Kidney (tissue), 14 donors: Measurements from ENCODE around the gene LLGL2. TPM values are rescaled to one million over a fixed set of nuclear protein-coding genes. Genes with fewer than 3 reads are reported as not detected.

Experiments
- DNase-seq, 5 donors: peaks; one replicate each; pipeline ENCODE4 v3.0.0-alpha.2; 2013 to 2020
- FAIRE-seq: peaks from 2 replicates; lab custom pipeline; 2012; peaks lifted over from hg19 to GRCh38; lab: Jason Lieb, UNC
- H3K27ac ChIP-seq, 2 donors: one replicate each; pipeline ENCODE4 v1.7.0; 2013; ENCODE audit warnings: low read depth in 2 of 2, low read length in 2 of 2, inconsistent platforms in 1 of 2
- H3K27me3 ChIP-seq: one replicate; pipeline ENCODE4 v1.7.1; 2013; ENCODE audit warnings: low read length, inconsistent platforms; ENCODE audit not compliant: control insufficient read depth, insufficient read depth
- H3K36me3 ChIP-seq, 3 donors: one replicate each; pipeline versions ENCODE4 v1.7.0 to v1.7.1; 2013; ENCODE audit warnings: low read length in 3 of 3, control low read depth in 1 of 3, inconsistent platforms in 1 of 3; ENCODE audit not compliant: insufficient read depth in 3 of 3, control insufficient read depth in 2 of 3
- H3K4me1 ChIP-seq, 3 donors: one replicate each; pipeline versions ENCODE4 v1.7.0 to v1.7.1; 2013; ENCODE audit warnings: low read length in 3 of 3, inconsistent platforms in 1 of 3, low read depth in 1 of 3; ENCODE audit not compliant: control insufficient read depth in 2 of 3, insufficient read depth in 2 of 3
- H3K4me3 ChIP-seq, 3 donors: one replicate each; pipeline versions ENCODE4 v1.7.0 to v1.8.1; 2013; ENCODE audit warnings: low read length in 3 of 3, control low read depth in 1 of 3, inconsistent platforms in 1 of 3
- H3K9ac ChIP-seq, 3 donors: one replicate each; pipeline versions ENCODE4 v1.7.0 to v1.7.1; 2013; ENCODE audit warnings: low read length in 3 of 3, control low read depth in 1 of 3, inconsistent platforms in 1 of 3
- H3K9me3 ChIP-seq, 3 donors: one replicate each; pipeline versions ENCODE4 v1.7.0 to v1.7.1; 2013; ENCODE audit warnings: low read length in 3 of 3, control low read depth in 1 of 3, inconsistent platforms in 1 of 3; ENCODE audit not compliant: control insufficient read depth in 2 of 3, insufficient read depth in 1 of 3
- CTCF ChIP-seq: IDR thresholded peaks from 3 replicates; pipeline ENCODE4 v1.5.1; 2012; ENCODE audit warnings: mild to moderate bottlenecking, moderate library complexity, borderline replicate concordance; ENCODE audit not compliant: insufficient read depth; ENCODE audit errors: extremely low read depth
- intact Hi-C: fragments of 100-400 bp; cut with DNase I; formaldehyde crosslinking; loops from one replicate; pipeline ENCODE4 v1.11.1; 2022
- polyA plus RNA-seq: library from polyadenylated mRNA; stranded (reverse); fragments of 350-450 nt; fragmentation: Illumina TruSeq; extraction: RNeasy Lipid Tissue Mini Kit (QIAGEN cat#74804); gene quantifications from one replicate; pipeline ENCODE4 v1.2.3, GENCODE V29; 2014; ENCODE audit warnings: low read depth, low replicate concordance; ENCODE audit not compliant: insufficient read depth
- total RNA-seq: library from RNA; stranded (reverse); fragmentation: NEBNext Ultra II Directional; extraction: Animal tissue kit (Norgen Biotek cat#: 25700); gene quantifications from one replicate; pipeline ENCODE4 v1.2.1, GENCODE V29; 2021
- donor health status: control.
- donor health status: control.
- donor health status: control.
- donor health status: control.
- donor health status: control.
- donor health status: DM: yes; HTN: yes; CAD: no.
- donor health status: Normal renal cell carcinoma (clear cell type).

LLGL2 gene
- total and polyA plus RNA-seq, 2 donors from 2014 or later, result 181 to 262 TPM

DNA sequence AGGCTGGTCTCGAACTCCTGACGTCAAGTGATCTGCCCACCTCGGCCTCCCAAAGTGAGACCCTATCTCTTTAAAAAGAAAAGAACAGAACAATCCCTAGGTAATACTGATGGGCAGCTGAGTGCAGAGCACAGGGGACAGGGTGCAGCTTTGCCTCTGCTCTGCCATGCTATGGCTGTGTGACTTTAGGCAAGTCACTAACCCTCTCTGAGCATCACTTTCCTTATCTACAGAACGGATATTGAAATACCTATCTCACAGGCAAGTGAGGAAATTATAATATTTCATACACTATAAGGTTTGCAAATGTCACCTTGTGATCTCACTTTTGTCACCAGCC, 14.3 kb upstream of the LLGL2 start:
- H3K4me1 ChIP-seq, result peaks cover 0 to 42% (median 33%) of the 10 kb centered on the region in 3 donors
- no peaks in the 10 kb centered on the region for H3K9me3 ChIP-seq
- peak overlapping the region; percentile 32 to 89 for H3K27ac ChIP-seq
- no peaks in the 10 kb centered on the region for H3K27me3 ChIP-seq
- H3K4me3 ChIP-seq, result peak overlapping the region in 2 of 3 donors; percentile 18 to 86
- H3K36me3 ChIP-seq, result peaks cover 2 to 27% (median 3%) of the 10 kb centered on the region in 3 donors
- peak overlapping the region in 1 of 3 donors; percentile 95 for H3K9ac ChIP-seq
- DNase-seq (no peak), FAIRE-seq (no peak)
- no peak for TF ChIP-seq CTCF
- intact Hi-C loops, result no loop called here

DNA sequence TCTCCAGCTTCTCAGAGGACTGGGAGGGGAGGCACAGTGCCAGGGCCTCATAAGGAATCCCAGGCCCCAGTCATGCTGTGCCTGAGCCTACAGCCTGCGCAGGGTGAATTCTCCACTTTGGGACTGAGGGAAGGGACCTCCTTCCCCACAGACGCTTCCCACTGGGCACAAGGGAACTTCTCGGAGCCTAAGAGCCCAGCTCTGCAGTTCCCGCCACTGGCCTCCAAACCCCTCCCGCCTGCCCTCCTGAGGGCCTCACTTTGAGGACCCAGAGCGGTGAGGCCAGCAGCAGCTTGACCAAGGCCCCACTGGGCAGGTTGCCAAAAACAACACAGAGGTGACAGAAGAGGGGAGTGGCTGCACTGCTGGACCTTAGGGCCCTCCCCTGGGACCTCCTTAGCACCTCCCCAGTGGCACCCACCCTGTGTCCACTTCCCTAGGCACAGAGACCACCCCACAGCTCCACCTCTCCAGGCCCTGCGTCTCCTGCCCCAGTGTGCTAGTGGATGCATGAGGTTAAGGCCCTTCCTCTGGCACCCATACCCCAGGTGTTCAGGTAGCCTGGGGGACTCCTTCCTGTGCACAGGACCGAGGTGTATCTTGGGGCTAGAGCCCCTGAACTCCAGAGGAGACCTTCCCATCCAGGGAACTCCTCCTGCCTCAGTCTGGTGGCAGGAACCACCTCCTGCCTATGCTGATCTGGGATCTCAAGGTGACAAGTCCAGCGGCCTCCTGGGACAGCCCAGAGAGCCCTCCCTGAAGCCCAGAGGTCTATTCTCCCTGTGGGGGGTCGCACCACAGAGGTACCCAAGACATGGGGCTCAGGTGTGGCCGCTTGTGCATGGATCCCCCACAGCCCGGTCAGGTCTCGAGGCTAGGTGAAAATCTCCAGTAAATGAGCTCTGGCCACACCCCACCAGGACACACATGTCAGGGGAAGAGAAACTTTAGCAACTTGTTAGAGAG, 13.6 kb upstream of the LLGL2 start:
- FAIRE-seq (no peak), DNase-seq (peak; percentile 44 to 88 (median 73))
- peaks cover 0 to 42% (median 33%) of the 10 kb centered on the region in 3 donors for H3K4me1 ChIP-seq
- peaks cover 2 to 21% (median 3%) of the 10 kb centered on the region in 3 donors for H3K36me3 ChIP-seq
- H3K9ac ChIP-seq, result peak overlapping the region in 1 of 3 donors; percentile 95
- no peak for TF ChIP-seq CTCF
- intact Hi-C loops, result no loop called here
- H3K4me3 ChIP-seq, result peak overlapping the region in 2 of 3 donors; percentile 18 to 86
- no peaks in the 10 kb centered on the region for H3K9me3 ChIP-seq
- H3K27ac ChIP-seq, result peak overlapping the region; percentile 32 to 89
- no peaks in the 10 kb centered on the region for H3K27me3 ChIP-seq

DNA sequence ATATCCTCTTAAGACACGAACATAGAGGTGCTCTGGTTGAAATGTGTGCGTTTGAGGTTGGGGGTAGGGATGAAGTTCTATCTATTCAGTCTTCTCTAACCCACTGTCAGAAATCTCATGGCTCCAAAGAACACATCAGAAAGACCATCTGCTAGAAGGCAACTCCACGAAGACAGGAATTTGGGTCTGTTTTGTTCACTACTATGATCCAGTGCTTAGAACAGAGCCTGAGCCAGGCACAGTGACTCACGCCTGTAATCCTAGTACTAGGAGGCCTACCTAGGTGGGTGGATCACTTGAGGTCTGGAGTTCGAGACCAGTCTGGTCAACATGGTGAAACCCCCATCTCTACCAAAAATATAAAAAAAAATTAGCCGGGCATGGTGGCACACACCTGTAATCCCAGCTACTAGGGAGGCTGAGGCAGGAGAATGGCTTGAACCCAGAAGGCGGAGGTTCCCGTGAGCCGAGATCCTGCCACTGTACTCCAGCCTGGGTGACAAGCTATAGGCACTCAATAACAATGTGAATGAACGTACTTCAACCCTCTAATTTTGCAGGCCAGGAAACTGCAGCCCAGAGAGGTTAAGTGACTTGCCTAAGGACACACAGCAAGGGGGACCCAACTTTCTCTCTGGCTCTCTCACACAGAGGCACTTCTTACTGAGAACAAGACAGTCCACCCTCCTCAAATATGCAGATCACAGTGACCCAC, 12.4 kb upstream of the LLGL2 start:
- no peak for FAIRE-seq

More for the DNA sequence above, 12.4 kb upstream of the LLGL2 start:
- Histone ChIP-seq H3K4me1 (peaks cover 0 to 47% (median 40%) of the 10 kb centered on the region in 3 donors), H3K27me3 (no peaks in the 10 kb centered on the region), H3K9me3 (no peaks in the 10 kb centered on the region), H3K27ac (peak overlapping the region in 1 of 2 donors; percentile 89), H3K4me3 (peak overlapping the region; percentile 16 to 86 (median 81)), H3K36me3 (peaks cover 0 to 17% (median 2%) of the 10 kb centered on the region in 3 donors), H3K9ac (peak overlapping the region in 1 of 3 donors; percentile 95)
- TF ChIP-seq CTCF, result no peak
- DNase-seq, result peak in 1 of 5 donors; percentile 49
- intact Hi-C loops, result no loop called here
